HEK293 (cell line): ENCODE measurements around the gene NBDY.
A peak's percentile ranks its signal among the peaks of the same experiment; 100 is the strongest.

Experiments used
- CTCF ChIA-PET: fragments of 350-600 bp; formaldehyde crosslinking; extraction: SDS; loops from one replicate; lab custom pipeline; 2021; ENCODE audit warnings: antibody characterized with exemption; lab: Yijun Ruan, JAX
- POLR2A ChIA-PET: fragments of 300-600 bp; formaldehyde crosslinking; extraction: SDS; loops from one replicate; lab custom pipeline; 2020; ENCODE audit warnings: antibody characterized with exemption, inconsistent platforms; lab: Yijun Ruan, JAX
- H3K27ac ChIP-seq: fragments of 200-500 bp; sonication (Bioruptor generic); 2 replicates; pipeline ENCODE4 v1.5.1; 2014; ENCODE audit warnings: low read depth, low read length, control low read depth, inconsistent platforms; ENCODE audit errors: extremely low read depth
- H3K36me3 ChIP-seq, 2 experiments: fragments of 200-500 bp in 1 of 2; sonication (Bioruptor generic) in 1 of 2; 1 replicate in 1 of 2; 2 replicates in 1 of 2; pipeline ENCODE4 v1.5.1; 2014 to 2017; ENCODE audit warnings: inconsistent platforms in 2 of 2, low read length in 2 of 2; ENCODE audit not compliant: control insufficient read depth in 2 of 2, insufficient read depth in 1 of 2
- H3K4me1 ChIP-seq: fragments of 200-500 bp; sonication (Bioruptor generic); 2 replicates; pipeline ENCODE4 v1.5.1; 2014; ENCODE audit warnings: mild to moderate bottlenecking, low read length, inconsistent platforms; ENCODE audit not compliant: control insufficient read depth, insufficient read depth
- H3K4me3 ChIP-seq: 2 replicates; pipeline ENCODE4 v1.5.1; 2011; ENCODE audit warnings: low read depth, mild to moderate bottlenecking, control low read depth, low read length, moderate library complexity
- H3K9me3 ChIP-seq: fragments of 200-500 bp; sonication (Bioruptor generic); 2 replicates; pipeline ENCODE4 v1.5.1; 2014; ENCODE audit warnings: low read depth, low read length, inconsistent platforms; ENCODE audit not compliant: control insufficient read depth, insufficient read depth
- HOXC10 ChIP-seq: sonication (generic); formaldehyde crosslinking; IDR thresholded peaks from 2 replicates; pipeline ENCODE4 v1.8.1; 2023; ENCODE audit warnings: mild to moderate bottlenecking, missing genetic modification reagents
- INSM2 ChIP-seq: fragments of 450-650 bp; formaldehyde crosslinking; IDR thresholded peaks from 2 replicates; pipeline ENCODE4 v1.5.1; 2016; ENCODE audit warnings: missing biosample characterization, missing genetic modification characterization
- KLF9 ChIP-seq: fragments of 450-650 bp; formaldehyde crosslinking; IDR thresholded peaks from 2 replicates; pipeline ENCODE4 v1.5.1; 2016; ENCODE audit warnings: missing biosample characterization, missing genetic modification characterization, low read depth
- PRDM10 ChIP-seq: fragments of 450-650 bp; formaldehyde crosslinking; IDR thresholded peaks from 2 replicates; pipeline ENCODE4 v1.5.1; 2016; ENCODE audit warnings: missing biosample characterization, missing genetic modification characterization
- ZNF138 ChIP-seq: fragments of 450-650 bp; formaldehyde crosslinking; IDR thresholded peaks from 2 replicates; pipeline ENCODE4 v1.5.1; 2016; ENCODE audit warnings: missing biosample characterization, missing genetic modification characterization, borderline replicate concordance
- ZNF19 ChIP-seq: fragments of 450-650 bp; formaldehyde crosslinking; IDR thresholded peaks from 2 replicates; pipeline ENCODE4; 2016; ENCODE audit warnings: missing biosample characterization, missing genetic modification characterization, low read depth
- ZNF239 ChIP-seq: fragments of 450-650 bp; formaldehyde crosslinking; IDR thresholded peaks from 2 replicates; pipeline ENCODE4 v1.5.1; 2016; ENCODE audit warnings: missing biosample characterization, missing genetic modification characterization
- ZNF514 ChIP-seq: fragments of 450-650 bp; formaldehyde crosslinking; IDR thresholded peaks from 2 replicates; pipeline ENCODE4 v1.5.1; 2016; ENCODE audit warnings: missing biosample characterization, missing genetic modification characterization
- ZNF580 ChIP-seq: fragments of 450-650 bp; formaldehyde crosslinking; IDR thresholded peaks from 2 replicates; pipeline ENCODE4 v1.5.1; 2016; ENCODE audit warnings: missing biosample characterization, missing genetic modification characterization
- ZNF621 ChIP-seq: fragments of 450-650 bp; formaldehyde crosslinking; IDR thresholded peaks from 2 replicates; pipeline ENCODE4 v1.5.1; 2017; ENCODE audit warnings: missing biosample characterization, missing genetic modification characterization
- ZNF639 ChIP-seq: fragments of 450-650 bp; formaldehyde crosslinking; IDR thresholded peaks from 2 replicates; pipeline ENCODE4 v1.5.1; 2016; ENCODE audit warnings: missing biosample characterization, missing genetic modification characterization
- ZNF660 ChIP-seq: fragments of 450-650 bp; IDR thresholded peaks from 2 replicates; pipeline ENCODE4 v1.5.1; 2018; ENCODE audit warnings: missing biosample characterization, mild to moderate bottlenecking, missing genetic modification characterization
- TF ChIP-seq, protein P1 (sequence below): fragments of 450-650 bp; IDR thresholded peaks from 2 replicates; pipeline ENCODE4 v1.5.1; 2018; ENCODE audit warnings: missing biosample characterization, missing genetic modification characterization

Gene NBDY

GRCh38 chrX:56744996-56745395 is 16.0 kb downstream of the NBDY start:
- H3K4me1 ChIP-seq: no peaks in the 10 kb centered on the region
- H3K4me3 ChIP-seq: no peak overlapping the region
- ChIA-PET POLR2A (no interaction called here), CTCF (interaction anchor here (1.3 to 2.3 kb wide), 2 partner anchors 11 to 19 kb away, joined by 4 to 10 read pairs; no protein-coding TSS in a partner anchor)
- H3K36me3 ChIP-seq: peaks cover 0 to 3% of the 10 kb centered on the region in 2 experiments; a peak in 1 of 3 replicates
- H3K9me3 ChIP-seq: peaks cover 4% of the 10 kb centered on the region
- no peak overlapping the region for H3K27ac ChIP-seq
- no peak for TF ChIP-seq ZNF19 (tag by site-specific recombination)
- 0 out of 2 replicates have a peak, but pooled peaks have one; percentile 24 for TF ChIP-seq PRDM10 (tag by site-specific recombination)

DNA sequence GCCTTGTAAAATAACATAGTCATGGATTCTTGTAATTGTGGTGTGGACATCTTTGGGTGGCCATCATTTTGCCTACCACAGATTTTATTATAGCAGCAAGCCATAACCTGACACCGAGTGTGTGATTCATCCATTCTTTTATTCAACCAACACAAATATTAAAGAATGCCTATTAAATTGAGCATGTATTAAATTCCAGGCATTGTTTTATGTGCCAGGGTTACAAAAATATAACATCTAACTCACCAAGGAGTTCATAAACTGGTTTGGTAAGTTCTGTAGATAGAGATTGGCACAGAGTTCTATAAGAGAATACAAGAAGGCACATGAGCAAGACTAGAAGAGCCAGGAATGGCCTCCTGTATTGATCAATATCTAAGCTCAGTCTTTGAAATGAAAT is 18.0 kb downstream of the NBDY start:
- Histone ChIP-seq H3K27ac (no peak overlapping the region), H3K9me3 (no peaks in the 10 kb centered on the region; the same call in 1 of the 2 replicates), H3K36me3 (peaks cover 0 to 3% of the 10 kb centered on the region in 2 experiments; a peak in 1 of 3 replicates), H3K4me3 (no peak overlapping the region), H3K4me1 (no peaks in the 10 kb centered on the region)
- TF ChIP-seq ZNF138 (tag by site-specific recombination) (no peak), ZNF514 (tag by site-specific recombination) (no peak), ZNF580 (tag by site-specific recombination) (no peak), INSM2 (tag by site-specific recombination) (no peak), ZNF660 (tag by site-specific recombination) (no peak), KLF9 (tag by site-specific recombination) (no peak), ZNF639 (tag by site-specific recombination) (no peak), HOXC10 (CRISPR knock-in tag) (no peak), ZNF239 (tag by site-specific recombination) (no peak), ZNF621 (tag by site-specific recombination) (no peak)
- TF ChIP-seq, protein P1, sequence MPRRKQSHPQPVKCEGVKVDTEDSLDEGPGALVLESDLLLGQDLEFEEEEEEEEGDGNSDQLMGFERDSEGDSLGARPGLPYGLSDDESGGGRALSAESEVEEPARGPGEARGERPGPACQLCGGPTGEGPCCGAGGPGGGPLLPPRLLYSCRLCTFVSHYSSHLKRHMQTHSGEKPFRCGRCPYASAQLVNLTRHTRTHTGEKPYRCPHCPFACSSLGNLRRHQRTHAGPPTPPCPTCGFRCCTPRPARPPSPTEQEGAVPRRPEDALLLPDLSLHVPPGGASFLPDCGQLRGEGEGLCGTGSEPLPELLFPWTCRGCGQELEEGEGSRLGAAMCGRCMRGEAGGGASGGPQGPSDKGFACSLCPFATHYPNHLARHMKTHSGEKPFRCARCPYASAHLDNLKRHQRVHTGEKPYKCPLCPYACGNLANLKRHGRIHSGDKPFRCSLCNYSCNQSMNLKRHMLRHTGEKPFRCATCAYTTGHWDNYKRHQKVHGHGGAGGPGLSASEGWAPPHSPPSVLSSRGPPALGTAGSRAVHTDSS (tag by site-specific recombination): no peak
- ChIA-PET POLR2A (no interaction called here), CTCF (interaction anchor here (2.3 kb wide), 1 partner anchor 13 kb away, joined by 10 read pairs; no protein-coding TSS in a partner anchor)
